Measurements from ENCODE around the gene LCK. TPM values are rescaled to one million over a fixed set of nuclear protein-coding genes. Genes with fewer than 3 reads are reported as not detected.

The LCK gene
- total RNA-seq, 1 experiment from 2014 or later, result not detected

DNA sequence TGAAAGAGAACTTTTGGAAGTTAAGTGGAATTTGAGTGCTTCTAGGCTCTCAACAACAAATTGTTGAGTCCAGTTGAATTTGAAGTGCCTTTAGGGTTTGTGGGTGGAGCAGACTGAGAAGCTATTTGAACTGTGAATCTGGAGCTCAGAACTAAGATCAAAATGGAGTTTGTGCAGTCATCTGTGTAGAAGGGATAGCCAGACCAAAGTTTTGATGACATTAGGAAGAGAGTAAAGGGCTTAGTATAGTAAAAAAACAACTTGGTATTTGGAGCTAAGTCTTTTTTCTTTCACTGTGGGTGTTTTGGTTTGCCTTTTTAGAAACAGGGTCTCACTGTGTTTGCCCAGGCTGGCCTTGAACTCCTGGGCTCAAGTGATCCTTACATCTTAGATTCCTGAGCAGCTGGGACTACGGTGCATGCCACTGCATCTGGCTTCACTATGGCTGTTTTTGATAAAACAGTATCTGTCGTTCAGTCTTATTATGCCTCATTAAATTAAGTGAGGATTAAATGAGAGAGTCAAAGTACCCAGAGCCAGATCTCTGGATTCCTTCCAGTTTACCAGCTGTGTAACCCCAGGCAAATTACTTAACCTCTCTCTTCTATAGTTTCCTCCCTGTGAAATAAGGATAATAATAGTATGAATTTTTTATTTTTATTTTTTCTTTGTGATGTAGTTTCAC is 60.8 kb downstream of the LCK start:
- DNase-seq (ENCODE audit: extremely low read depth, low read depth), result no peak

GRCh38 chr1:32316903-32317277 is 65.8 kb downstream of the LCK start:
- no peak for DNase-seq (ENCODE audit: extremely low read depth, low read depth)

DNA sequence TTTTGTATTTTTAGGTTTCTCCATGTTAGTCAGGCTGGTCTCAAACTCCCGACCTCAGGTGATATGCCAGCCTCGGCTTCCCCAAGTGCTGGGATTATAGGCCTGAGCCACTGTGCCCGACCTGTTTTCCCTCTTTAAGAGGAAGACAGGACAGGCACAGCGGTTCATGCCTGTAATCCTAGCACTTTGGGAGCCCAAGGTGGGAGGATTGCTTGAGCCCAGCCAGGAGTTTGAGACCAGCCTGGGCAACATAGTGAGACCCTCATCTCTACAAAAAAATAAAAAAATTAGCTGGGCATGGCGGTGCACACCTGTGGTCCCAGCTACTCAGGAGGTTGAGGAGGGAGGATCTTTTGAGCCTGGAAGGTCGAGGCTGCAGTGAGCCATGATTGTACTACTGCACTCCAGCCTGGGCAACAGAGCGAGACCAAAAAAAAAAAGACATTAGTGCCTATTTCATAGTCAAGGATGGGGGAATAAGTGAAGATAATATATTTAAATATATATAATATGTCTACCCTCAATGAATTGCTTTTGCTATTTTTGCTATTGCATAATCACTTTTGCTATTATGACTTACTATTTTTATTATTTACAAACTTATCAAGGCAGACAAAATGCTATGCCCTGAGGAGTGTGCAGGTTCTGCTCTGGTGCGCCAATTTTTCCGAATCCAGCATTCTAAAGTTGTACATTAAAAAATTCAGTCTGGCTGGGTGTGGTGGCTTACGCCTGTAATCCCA is 67.2 kb downstream of the LCK start:
- DNase-seq (ENCODE audit: extremely low read depth, low read depth), result no peak

GRCh38 chr1:32321712-32322291 is 70.7 kb downstream of the LCK start:
- no peak for DNase-seq (ENCODE audit: extremely low read depth, low read depth)

- DNase-seq (ENCODE audit: extremely low read depth, low read depth), result no peak
Observed at GRCh38 chr1:32327204-32327603, 76.1 kb downstream of the LCK start.

GRCh38 chr1:32329931-32330466 is 78.9 kb downstream of the LCK start:
- DNase-seq (ENCODE audit: extremely low read depth, low read depth), result no peak

- no peak for DNase-seq (ENCODE audit: extremely low read depth, low read depth)
Observed at GRCh38 chr1:32330558-32331151, 79.6 kb downstream of the LCK start.

GRCh38 chr1:32331549-32331948 is 80.5 kb downstream of the LCK start:
- DNase-seq (ENCODE audit: extremely low read depth, low read depth), result no peak

DNA sequence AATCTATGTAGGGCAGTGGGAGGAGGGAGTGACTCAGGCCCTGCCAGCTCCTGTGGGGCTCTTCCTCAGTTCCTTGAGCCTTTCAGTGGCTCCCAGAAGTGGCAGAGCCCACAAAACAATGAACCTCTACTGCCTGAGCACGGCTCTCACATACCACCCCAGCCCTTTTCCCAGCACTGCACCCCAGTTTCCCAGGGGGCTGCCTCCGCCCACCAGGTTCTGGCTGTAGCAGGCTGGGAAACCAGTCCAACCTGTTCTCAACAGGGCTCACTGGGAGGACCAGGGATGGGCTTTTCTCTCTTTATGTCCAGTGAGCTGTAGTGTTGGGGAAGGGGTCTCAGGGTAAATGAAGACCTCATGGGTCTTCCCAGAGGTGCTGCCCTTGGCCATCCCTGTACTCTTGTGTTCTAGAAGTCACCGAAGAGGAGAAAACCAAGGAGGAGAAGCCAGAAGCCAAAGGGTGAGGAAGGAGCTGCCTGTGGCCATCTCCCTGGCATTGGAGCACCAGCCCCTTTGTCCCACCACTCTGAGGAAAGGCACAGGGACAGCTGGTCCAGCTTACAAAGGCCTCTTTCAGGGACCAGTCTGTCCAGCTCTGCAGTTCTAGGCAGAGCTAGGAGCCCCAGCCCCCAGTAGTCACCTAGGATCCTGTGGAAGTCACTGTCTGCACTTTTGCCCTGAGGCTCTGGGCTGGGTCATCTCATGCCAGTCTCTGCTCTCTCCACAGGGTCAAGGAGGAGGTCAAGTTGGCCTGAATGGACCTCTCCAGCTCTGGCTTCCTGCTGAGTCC is 81.4 kb downstream of the LCK start:
- DNase-seq (ENCODE audit: extremely low read depth, low read depth), result no peak

DNA sequence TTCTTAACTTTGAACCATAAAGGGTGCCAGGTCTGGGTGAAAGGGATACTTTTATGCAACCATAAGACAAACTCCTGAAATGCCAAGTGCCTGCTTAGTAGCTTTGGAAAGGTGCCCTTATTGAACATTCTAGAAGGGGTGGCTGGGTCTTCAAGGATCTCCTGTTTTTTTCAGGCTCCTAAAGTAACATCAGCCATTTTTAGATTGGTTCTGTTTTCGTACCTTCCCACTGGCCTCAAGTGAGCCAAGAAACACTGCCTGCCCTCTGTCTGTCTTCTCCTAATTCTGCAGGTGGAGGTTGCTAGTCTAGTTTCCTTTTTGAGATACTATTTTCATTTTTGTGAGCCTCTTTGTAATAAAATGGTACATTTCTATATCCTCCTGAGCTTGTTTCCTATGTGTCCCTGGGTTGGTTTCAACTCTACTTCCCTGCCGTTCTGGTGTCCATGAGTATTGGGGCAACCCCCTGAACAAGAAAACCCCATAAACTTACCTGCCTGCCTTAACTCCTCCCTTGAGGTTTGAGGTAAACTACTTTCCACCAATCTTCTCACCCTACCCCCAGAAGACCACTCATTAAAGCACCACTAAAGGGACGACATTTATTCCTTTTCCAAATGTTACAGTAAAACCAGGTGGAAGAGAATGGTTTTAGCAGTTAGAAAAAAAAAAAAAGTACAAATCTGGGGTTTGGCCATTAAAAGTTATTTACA is 82.3 kb downstream of the LCK start:
- DNase-seq (ENCODE audit: extremely low read depth, low read depth), result no peak

DNA sequence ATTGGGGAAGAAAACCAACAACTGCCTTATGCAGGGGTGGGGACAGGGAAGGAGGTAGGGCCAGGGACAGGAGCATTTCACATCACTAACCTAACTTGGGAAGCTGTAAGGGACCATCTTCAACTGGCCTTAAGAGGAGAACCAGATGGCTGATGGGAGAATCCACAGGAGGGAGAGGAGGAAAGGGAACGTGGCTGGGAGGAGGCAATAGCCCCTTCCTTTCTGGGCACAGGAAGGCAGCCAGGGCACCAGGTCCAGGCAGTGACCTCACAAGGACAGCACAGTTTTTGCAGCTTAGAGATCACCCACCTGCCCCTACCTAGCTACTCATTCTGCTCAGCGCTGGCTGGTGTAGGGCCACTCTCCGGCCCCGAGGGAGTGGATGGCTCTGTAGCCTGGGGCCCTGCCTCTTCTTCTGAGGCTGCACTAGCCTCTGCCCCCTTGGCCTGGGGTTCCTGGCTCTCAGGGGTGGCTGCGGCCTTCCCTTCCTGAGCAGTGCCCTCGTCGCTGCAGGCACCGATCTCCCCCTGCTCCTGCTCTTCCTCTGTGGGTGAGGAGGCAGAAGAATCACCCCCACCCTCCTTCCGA is 83.3 kb downstream of the LCK start:
- no peak for DNase-seq (ENCODE audit: extremely low read depth, low read depth)

GRCh38 chr1:32334864-32335534 is 83.9 kb downstream of the LCK start:
- no peak for DNase-seq (ENCODE audit: extremely low read depth, low read depth)

DNA sequence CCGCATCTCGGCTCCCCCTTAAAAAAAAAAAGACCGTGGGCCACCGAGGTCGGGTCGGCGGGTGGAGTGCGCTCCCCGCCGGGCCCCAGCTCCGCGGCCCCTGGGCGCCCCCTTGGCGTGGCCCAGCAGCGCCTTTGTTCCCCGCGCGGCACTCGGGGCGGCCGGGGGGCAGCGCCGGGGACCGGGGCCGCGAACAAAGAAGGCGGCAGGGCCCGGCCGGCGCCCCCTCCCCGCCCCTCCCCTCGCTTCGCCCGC is 84.4 kb downstream of the LCK start:
- no peak for DNase-seq (ENCODE audit: extremely low read depth, low read depth)

Small RNAs within 50 kb of the gene (small RNA-seq; reads per million reads assigned to genes)
- gene RF00017 (0 reads per million in 2 experiments), gene RF00019 (0 reads per million in 2 experiments)

Other genes with a start within 250 kb of the LCK start
- gene KHDRBS1, start 237.4 kb upstream of the LCK start, total RNA-seq (2014; rRNA removed; shearing (Covaris generic)), result 39.2 and 45.1 TPM in 2 replicates
- 6.2 and 8.6 TPM in 2 replicates for gene TMEM39B, start 178.3 kb upstream of the LCK start, total RNA-seq (2014; rRNA removed; shearing (Covaris generic))
- 34.3 and 37.3 TPM in 2 replicates for gene KPNA6, start 143.2 kb upstream of the LCK start, total RNA-seq (2014; rRNA removed; shearing (Covaris generic))
- gene TXLNA, start 71.6 kb upstream of the LCK start, total RNA-seq (2014; rRNA removed; shearing (Covaris generic)), result 42.2 and 46.2 TPM in 2 replicates
- 2.4 and 2.7 TPM in 2 replicates for gene CCDC28B, start 50.7 kb upstream of the LCK start, total RNA-seq (2014; rRNA removed; shearing (Covaris generic))
- 2.3 and 2.9 TPM in 2 replicates for gene IQCC, start 45.6 kb upstream of the LCK start, total RNA-seq (2014; rRNA removed; shearing (Covaris generic))
- not detected in 2 replicates for gene DCDC2B, start 42.2 kb upstream of the LCK start, total RNA-seq (2014; rRNA removed; shearing (Covaris generic))
- gene TMEM234, start 28.9 kb upstream of the LCK start, total RNA-seq (2014; rRNA removed; shearing (Covaris generic)), result 5.4 and 6.5 TPM in 2 replicates
- gene EIF3I, start 28.9 kb upstream of the LCK start, total RNA-seq (2014; rRNA removed; shearing (Covaris generic)), result 288 and 292 TPM in 2 replicates
- gene FAM167B, start 4.0 kb upstream of the LCK start, total RNA-seq (2014; rRNA removed; shearing (Covaris generic)), result not detected in 2 replicates
- 34.6 and 35.6 TPM in 2 replicates for gene HDAC1, start 40.8 kb downstream of the LCK start, total RNA-seq (2014; rRNA removed; shearing (Covaris generic))
- gene MARCKSL1, start 85.0 kb downstream of the LCK start, total RNA-seq (2014; rRNA removed; shearing (Covaris generic)), result 16.2 and 21.6 TPM in 2 replicates
- 3.6 and 5.0 TPM in 2 replicates for gene FAM229A, start 111.2 kb downstream of the LCK start, total RNA-seq (2014; rRNA removed; shearing (Covaris generic))
- 0.57 and 0.98 TPM in 2 replicates for gene TSSK3, start 111.3 kb downstream of the LCK start, total RNA-seq (2014; rRNA removed; shearing (Covaris generic))
- 21.6 and 24.2 TPM in 2 replicates for gene BSDC1, start 143.2 kb downstream of the LCK start, total RNA-seq (2014; rRNA removed; shearing (Covaris generic))
- not detected in 2 replicates for gene ZBTB8B, start 213.8 kb downstream of the LCK start, total RNA-seq (2014; rRNA removed; shearing (Covaris generic))